T-helper 1 cell treated with Interleukin-12 subunit alpha and Interleukin-12 subunit beta and Interleukin-4 antibody, amounts not matched to agents 30 ng/mL and 1 ng/mL, for 36 hours (primary cell): ENCODE measurements around the gene ITGAE. TPM values are rescaled to one million over a fixed set of nuclear protein-coding genes. Genes with fewer than 3 reads are reported as not detected.

Source experiments
- intact Hi-C: fragments of 100-400 bp; cut with micrococcal nuclease; formaldehyde crosslinking; loops from one replicate; pipeline ENCODE4 v1.15.1; 2024
- total RNA-seq: library from RNA; stranded (reverse); gene quantifications from 2 replicates; pipeline ENCODE4 v1.2.3, GENCODE V29; 2022

ITGAE gene
- total RNA-seq, 1 donor from 2014 or later, result 45.9 TPM

- intact Hi-C loops, result no loop called here
These were observed 122.7 kb downstream of the ITGAE start for GRCh38 chr17:3678095-3678820.

- intact Hi-C loops, result no loop called here
These were observed 125.1 kb downstream of the ITGAE start for GRCh38 chr17:3675886-3676285.

- intact Hi-C loops, result no loop called here
These were observed 128.4 kb downstream of the ITGAE start for GRCh38 chr17:3672571-3672970.

GRCh38 chr17:3669548-3669947 is 131.4 kb downstream of the ITGAE start:
- intact Hi-C loops, result loop anchor here (2.0 to 10.0 kb wide), 2 partner anchors 25 to 295 kb away; partner anchors contain the start of gene ATP2A3

GRCh38 chr17:3669085-3669347 is 132.0 kb downstream of the ITGAE start:
- intact Hi-C loops, result loop anchor here (2.0 to 10.0 kb wide), 2 partner anchors 26 to 296 kb away; partner anchors contain the start of gene ATP2A3

- intact Hi-C loops, result loop anchor here (1.0 to 10.0 kb wide), 9 partner anchors 26 to 619 kb away; partner anchors contain the start of genes ATP2A3, CAMKK1, CTNS and CYB5D2
These were observed 132.5 kb downstream of the ITGAE start, which contains the start of the genes EMC6 and TAX1BP3 for GRCh38 chr17:3668279-3669084. EMC6 (plus strand) TSS chr17:3668812; CDS start chr17:3669147, 335 bp downstream. TAX1BP3 (minus strand) TSS chr17:3668578; CDS start chr17:3668526, 52 bp downstream.

GRCh38 chr17:3667366-3668278 is 133.4 kb downstream of the ITGAE start:
- intact Hi-C loops, result loop anchor here (1.0 to 10.0 kb wide), 9 partner anchors 27 to 618 kb away; partner anchors contain the start of genes ATP2A3, CAMKK1, CTNS and CYB5D2

GRCh38 chr17:3666516-3666915 is 134.5 kb downstream of the ITGAE start:
- intact Hi-C loops, result loop anchor here (10.0 kb wide), 1 partner anchor 298 kb away; the partner anchor contains the start of gene ATP2A3

- intact Hi-C loops, result loop anchor here (10.0 kb wide), 1 partner anchor 299 kb away; the partner anchor contains the start of gene ATP2A3
These were observed 135.2 kb downstream of the ITGAE start for GRCh38 chr17:3665834-3666233.

Other genes starting within 250 kb of the ITGAE start
- 0.20 and 0.37 TPM in 2 replicates for gene TRPV3, start 243.4 kb downstream of the ITGAE start, total RNA-seq
- gene TRPV1, start 191.8 kb downstream of the ITGAE start, total RNA-seq, result 7.7 and 9.0 TPM in 2 replicates
- 11.4 and 13.2 TPM in 2 replicates for gene SHPK, start 164.9 kb downstream of the ITGAE start, total RNA-seq
- gene CTNS, start 164.4 kb downstream of the ITGAE start, total RNA-seq, result 21.3 and 23.9 TPM in 2 replicates
- 28.4 TPM in 2 replicates for gene TAX1BP3, start 132.6 kb downstream of the ITGAE start, total RNA-seq
- 38.1 and 42.5 TPM in 2 replicates for gene EMC6, start 132.4 kb downstream of the ITGAE start, total RNA-seq
- gene P2RX5, start 105.0 kb downstream of the ITGAE start, total RNA-seq, result 216 and 220 TPM in 2 replicates
- 26.8 and 26.9 TPM in 2 replicates for gene HASPIN, start 77.3 kb downstream of the ITGAE start, total RNA-seq
- gene NCBP3, start 45.1 kb upstream of the ITGAE start, total RNA-seq, result 45.7 and 49.4 TPM in 2 replicates
- gene CAMKK1, start 91.9 kb upstream of the ITGAE start, total RNA-seq, result 3.9 and 4.3 TPM in 2 replicates
- 0.20 and 0.32 TPM in 2 replicates for gene P2RX1, start 115.3 kb upstream of the ITGAE start, total RNA-seq
- gene ATP2A3, start 163.2 kb upstream of the ITGAE start, total RNA-seq, result 269 and 274 TPM in 2 replicates